Epithelial cell of proximal tubule (primary cell): ENCODE results near the gene JMJD1C. TPM values are rescaled to one million over a fixed set of nuclear protein-coding genes. Genes with fewer than 3 reads are reported as not detected.
"Not testable (repeated sequence)": the region's sequence is repeated elsewhere in the genome, so short reads cannot be mapped to it uniquely, and the experiment has no call there.

Experiments used
- DNase-seq: peaks from one replicate; pipeline ENCODE4 v3.0.0-alpha.2; 2011; ENCODE audit warnings: low read depth
- H3K4me3 ChIP-seq: 2 replicates; pipeline ENCODE4 v1.5.1; 2011; ENCODE audit warnings: low read depth, mild to moderate bottlenecking, low read length
- CTCF ChIP-seq: conservative IDR thresholded peaks from 2 replicates; pipeline ENCODE4 v1.5.1; 2012; ENCODE audit warnings: low read depth, mild to moderate bottlenecking, low read length
- total RNA-seq: library from RNA; depleted of rRNA; stranded (reverse); fragments of >200 nt; gene quantifications from 2 replicates; pipeline ENCODE4 v1.2.3, GENCODE V29; 2015

Gene JMJD1C
- total RNA-seq, 1 donor from 2014 or later = 56.6 TPM

GRCh38 chr10:63390521-63390920 is 75.3 kb downstream of the JMJD1C start:
- no peak for TF ChIP-seq CTCF
- no peak overlapping the region for H3K4me3 ChIP-seq
- no peak for DNase-seq

GRCh38 chr10:63388421-63389031 is 77.3 kb downstream of the JMJD1C start:
- TF ChIP-seq CTCF = no peak
- no peak for DNase-seq
- H3K4me3 ChIP-seq = no peak overlapping the region

- DNase-seq = no peak
- no peak for TF ChIP-seq CTCF
Measured at GRCh38 chr10:63385254-63385653, 80.5 kb downstream of the JMJD1C start.

GRCh38 chr10:63384675-63385074 is 81.1 kb downstream of the JMJD1C start:
- H3K4me3 ChIP-seq = no peak overlapping the region
- DNase-seq = no peak
- no peak for TF ChIP-seq CTCF

More at GRCh38 chr10:63385254-63385653, 80.5 kb downstream of the JMJD1C start:
- H3K4me3 ChIP-seq = no peak overlapping the region

- no peak for TF ChIP-seq CTCF
- no peak for DNase-seq
- H3K4me3 ChIP-seq = no peak overlapping the region
Measured at GRCh38 chr10:63384001-63384400, 81.8 kb downstream of the JMJD1C start.

- no peak for DNase-seq
- no peak overlapping the region for H3K4me3 ChIP-seq
- TF ChIP-seq CTCF = no peak
Measured at GRCh38 chr10:63383141-63383540, 82.6 kb downstream of the JMJD1C start.

GRCh38 chr10:63382066-63382465 is 83.7 kb downstream of the JMJD1C start:
- TF ChIP-seq CTCF = no peak
- DNase-seq = no peak
- H3K4me3 ChIP-seq = no peak overlapping the region

GRCh38 chr10:63377305-63377661 is 88.5 kb downstream of the JMJD1C start:
- H3K4me3 ChIP-seq, DNase-seq: not testable (repeated sequence)
